IPS-20b (cell line): ENCODE results near the gene NR3C1.

Experiments
- H3K27ac ChIP-seq: one replicate; pipeline ENCODE4 v1.5.1; 2013; ENCODE audit warnings: low read length
- H3K27me3 ChIP-seq: 2 replicates; pipeline ENCODE4 v1.6.1; 2013; ENCODE audit warnings: mild to moderate bottlenecking, low read length, inconsistent platforms; ENCODE audit not compliant: insufficient read depth
- H3K36me3 ChIP-seq: 2 replicates; pipeline ENCODE4 v1.6.1; 2013; ENCODE audit warnings: low read depth, mild to moderate bottlenecking, inconsistent platforms, low read length, moderate library complexity; ENCODE audit not compliant: insufficient read depth
- H3K4me1 ChIP-seq: 2 replicates; pipeline ENCODE4 v1.6.1; 2013; ENCODE audit warnings: mild to moderate bottlenecking, control low read depth, inconsistent platforms, low read length, moderate library complexity; ENCODE audit not compliant: insufficient read depth
- H3K4me3 ChIP-seq: 2 replicates; pipeline ENCODE4 v1.5.1; 2013; ENCODE audit warnings: mild to moderate bottlenecking, low read length, inconsistent platforms
- H3K9ac ChIP-seq: 2 replicates; pipeline ENCODE4 v1.6.1; 2013; ENCODE audit warnings: low read depth, mild to moderate bottlenecking, inconsistent platforms, low read length, moderate library complexity
- H3K9me3 ChIP-seq: 2 replicates; pipeline ENCODE4 v1.6.1; 2013; ENCODE audit warnings: mild to moderate bottlenecking, low read depth, low read length, inconsistent platforms; ENCODE audit not compliant: insufficient read depth

Gene NR3C1

DNA sequence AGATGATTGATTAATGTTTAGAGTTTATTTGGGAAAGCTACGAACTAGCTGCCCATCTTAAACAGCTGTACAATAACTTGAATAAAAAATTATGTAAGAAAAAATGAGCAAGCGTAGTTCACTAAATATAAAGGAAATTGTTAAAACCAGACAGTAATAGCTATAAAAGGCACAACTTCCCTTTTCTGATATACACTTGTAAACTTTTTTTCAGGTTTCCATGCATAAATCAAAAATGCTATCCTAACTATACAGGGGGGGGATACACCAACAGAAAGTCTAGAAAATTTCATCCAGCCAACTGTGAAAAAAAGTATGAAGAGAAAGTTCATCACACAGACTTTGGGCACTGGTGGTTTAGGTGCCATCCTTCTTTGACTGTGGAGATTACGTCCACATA, 122.3 kb downstream of the NR3C1 start:
- Histone ChIP-seq H3K9ac (no peak overlapping the region), H3K27ac (no peak overlapping the region), H3K36me3 (no peaks in the 10 kb centered on the region), H3K4me3 (no peak overlapping the region), H3K9me3 (no peaks in the 10 kb centered on the region), H3K27me3 (no peaks in the 10 kb centered on the region), H3K4me1 (peaks cover 13% of the 10 kb centered on the region)

DNA sequence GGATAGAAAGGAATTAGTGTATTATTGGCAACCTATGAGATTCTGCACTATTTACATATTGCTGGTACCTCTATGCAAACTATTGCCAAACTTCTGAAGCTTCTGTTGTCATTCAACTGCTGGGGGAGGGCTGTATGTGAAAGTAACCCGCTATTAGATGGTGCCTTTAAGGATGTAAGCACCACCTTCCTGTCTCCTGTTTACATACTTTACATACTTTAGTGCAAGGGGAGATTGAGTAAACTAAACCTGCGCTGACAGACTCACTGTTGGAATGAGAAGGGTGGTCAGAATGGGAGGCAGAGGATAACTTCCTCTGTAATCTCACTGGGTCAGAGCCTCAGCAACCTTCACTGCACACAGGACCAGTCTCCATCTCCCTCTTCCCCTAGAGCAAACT, 123.8 kb downstream of the NR3C1 start:
- no peaks in the 10 kb centered on the region for H3K27me3 ChIP-seq
- no peak overlapping the region for H3K9ac ChIP-seq
- H3K36me3 ChIP-seq, result no peaks in the 10 kb centered on the region
- no peak overlapping the region for H3K27ac ChIP-seq
- no peak overlapping the region for H3K4me3 ChIP-seq
- H3K9me3 ChIP-seq, result no peaks in the 10 kb centered on the region
- peaks cover 13% of the 10 kb centered on the region for H3K4me1 ChIP-seq

DNA sequence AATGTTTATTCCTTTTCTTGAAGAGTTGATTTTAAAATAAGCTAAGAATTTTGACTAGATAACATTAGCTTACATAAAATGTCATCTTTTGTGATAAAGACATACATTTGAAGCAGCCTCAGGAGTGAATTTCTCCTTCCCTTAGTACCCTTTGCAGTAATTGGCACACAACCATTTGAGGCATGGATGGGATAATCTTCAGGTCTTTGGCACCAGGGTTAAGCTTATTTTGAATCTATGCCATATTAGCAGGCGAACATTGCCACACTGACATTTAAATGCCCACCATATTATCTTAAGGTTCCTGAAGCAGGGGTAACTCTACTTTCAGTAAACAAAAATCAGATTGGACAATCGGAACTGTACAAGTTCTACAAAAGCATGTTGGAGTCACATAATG, 126.0 kb downstream of the NR3C1 start:
- H3K27ac ChIP-seq, result no peak overlapping the region
- H3K36me3 ChIP-seq, result no peaks in the 10 kb centered on the region
- peaks cover 13% of the 10 kb centered on the region for H3K4me1 ChIP-seq
- H3K9me3 ChIP-seq, result no peaks in the 10 kb centered on the region
- no peaks in the 10 kb centered on the region for H3K27me3 ChIP-seq
- H3K9ac ChIP-seq, result no peak overlapping the region
- H3K4me3 ChIP-seq, result no peak overlapping the region

DNA sequence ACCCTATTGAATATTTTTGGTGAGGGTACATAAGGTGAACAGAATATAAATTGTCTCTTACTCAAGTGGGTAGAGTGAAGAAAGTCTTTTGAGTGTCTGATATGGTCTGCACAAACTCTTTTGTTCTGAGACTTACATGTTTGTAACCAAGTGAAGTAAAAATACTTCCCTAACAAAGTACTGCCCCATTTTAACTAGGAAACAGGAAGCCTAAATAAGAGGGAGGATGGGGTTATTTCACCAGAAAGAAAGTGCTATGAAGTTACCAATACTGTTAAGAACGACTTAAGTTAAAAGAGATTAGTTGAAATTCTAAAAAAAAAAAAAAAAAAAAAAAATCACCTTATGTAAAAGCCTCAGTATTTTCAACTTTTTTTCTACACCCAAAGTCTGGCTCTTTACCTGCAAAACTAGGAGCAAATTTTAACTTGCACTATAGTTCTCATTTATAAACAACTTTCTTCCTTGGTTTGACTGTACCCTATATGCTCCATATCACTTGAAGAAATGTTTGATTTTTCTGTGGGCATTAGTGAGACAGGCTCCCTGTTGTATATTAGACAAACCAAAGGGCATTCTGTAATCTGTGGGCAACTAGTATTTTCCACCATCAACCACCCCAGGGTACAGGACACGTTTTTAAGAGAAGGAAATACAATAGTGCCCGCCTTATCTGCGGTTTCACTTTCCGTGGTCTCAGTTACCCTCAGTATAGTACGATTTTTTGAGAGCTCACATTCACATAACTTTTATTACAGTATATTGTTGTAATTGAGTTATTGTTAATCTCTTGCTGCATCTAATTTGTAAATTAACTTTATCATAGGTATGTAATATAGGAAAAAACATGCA, 127.7 kb downstream of the NR3C1 start:
- H3K27me3 ChIP-seq, result no peaks in the 10 kb centered on the region
- no peak overlapping the region for H3K27ac ChIP-seq
- H3K36me3 ChIP-seq, result no peaks in the 10 kb centered on the region
- peaks cover 13% of the 10 kb centered on the region for H3K4me1 ChIP-seq
- no peaks in the 10 kb centered on the region for H3K9me3 ChIP-seq
- H3K4me3 ChIP-seq, result no peak overlapping the region
- H3K9ac ChIP-seq, result no peak overlapping the region

DNA sequence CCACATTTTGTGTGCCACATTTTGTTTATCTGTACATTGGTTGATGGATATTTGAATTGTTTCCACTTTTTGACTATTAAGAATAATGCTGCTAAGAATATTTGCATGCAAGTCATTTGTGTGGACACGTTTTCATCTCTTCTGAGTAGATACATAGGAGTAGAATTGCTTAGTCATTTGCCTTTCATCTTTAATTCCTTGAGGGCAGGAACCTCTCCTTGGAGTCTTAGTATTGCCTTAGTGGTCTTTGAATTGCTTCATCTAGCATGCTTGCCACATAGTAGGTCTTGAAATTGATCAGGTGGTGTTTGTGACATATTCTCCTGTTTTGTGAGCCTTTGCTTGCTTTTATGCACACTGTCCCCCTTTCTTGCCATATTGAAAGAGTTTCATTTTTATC, 128.5 kb downstream of the NR3C1 start:
- no peak overlapping the region for H3K9ac ChIP-seq
- no peaks in the 10 kb centered on the region for H3K9me3 ChIP-seq
- no peaks in the 10 kb centered on the region for H3K36me3 ChIP-seq
- no peak overlapping the region for H3K4me3 ChIP-seq
- H3K27me3 ChIP-seq, result no peaks in the 10 kb centered on the region
- H3K4me1 ChIP-seq, result peaks cover 11% of the 10 kb centered on the region
- no peak overlapping the region for H3K27ac ChIP-seq

DNA sequence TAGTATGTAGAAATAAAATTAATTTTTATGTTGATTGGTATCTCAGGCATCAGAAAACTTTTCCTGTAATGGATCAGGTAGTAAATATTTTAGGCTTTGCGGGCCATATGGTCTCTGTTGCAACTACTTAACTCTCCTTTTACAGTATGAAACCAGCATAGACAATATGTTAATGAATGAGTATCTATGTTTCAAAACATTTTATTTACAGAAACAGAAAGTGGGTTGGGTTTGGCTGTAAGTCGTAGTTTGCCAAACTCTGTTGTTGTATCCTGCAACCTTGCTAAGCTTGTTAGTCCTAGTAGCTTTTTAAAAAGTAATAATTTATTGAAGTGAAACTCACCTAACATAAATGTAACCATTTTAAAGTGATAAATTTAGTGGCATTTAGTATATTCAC, 132.1 kb downstream of the NR3C1 start:
- H3K9me3 ChIP-seq, result peaks cover 7% of the 10 kb centered on the region; the same call in 1 of the 2 replicates

DNA sequence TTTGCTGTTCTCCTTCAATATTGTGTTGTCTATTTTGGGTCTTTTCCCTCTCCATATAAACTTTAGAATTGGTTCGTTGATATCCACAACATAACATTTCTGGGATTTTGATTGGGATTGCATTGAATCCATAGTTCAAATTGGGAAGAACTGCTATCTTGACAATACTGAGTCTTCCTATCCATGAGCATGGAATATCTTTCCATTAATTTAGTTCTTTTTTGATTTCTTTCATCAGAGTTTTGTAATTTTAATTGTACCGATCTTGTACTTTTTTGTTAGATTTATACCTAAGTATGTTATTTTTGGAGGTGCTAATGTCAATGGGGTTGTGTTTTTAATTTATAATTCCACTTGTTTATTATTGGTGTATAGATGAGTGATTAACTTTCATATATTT, 135.1 kb downstream of the NR3C1 start:
- Histone ChIP-seq H3K27me3 (no peaks in the 10 kb centered on the region), H3K9ac (no peak overlapping the region)

More for the DNA sequence above, 132.1 kb downstream of the NR3C1 start:
- H3K4me1 ChIP-seq, result no peaks in the 10 kb centered on the region
- H3K4me3 ChIP-seq, result no peak overlapping the region
- H3K36me3 ChIP-seq, result no peaks in the 10 kb centered on the region
- no peak overlapping the region for H3K27ac ChIP-seq
- no peak overlapping the region for H3K9ac ChIP-seq
- H3K27me3 ChIP-seq, result no peaks in the 10 kb centered on the region

DNA sequence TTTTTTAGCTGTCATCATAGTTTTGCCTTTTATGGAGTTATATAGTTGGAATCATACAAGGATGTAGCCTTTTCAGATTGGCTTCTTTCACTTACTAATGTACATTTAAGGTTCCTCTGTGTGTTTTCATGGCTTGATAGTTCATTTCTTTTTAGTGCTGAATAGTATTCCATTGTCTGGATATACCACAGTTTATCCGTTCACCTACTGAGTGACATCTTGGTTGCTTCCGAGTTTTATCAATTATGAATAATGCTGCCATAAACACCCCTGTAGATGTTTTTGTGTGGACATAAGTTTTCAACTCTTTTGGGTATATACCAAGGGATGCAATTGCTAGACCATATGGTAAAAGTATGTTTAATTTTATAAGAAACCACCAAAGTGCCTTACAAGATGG, 136.3 kb downstream of the NR3C1 start:
- Histone ChIP-seq H3K27me3 (no peaks in the 10 kb centered on the region), H3K36me3 (no peaks in the 10 kb centered on the region), H3K27ac (no peak overlapping the region), H3K9ac (no peak overlapping the region), H3K4me3 (no peak overlapping the region), H3K4me1 (no peaks in the 10 kb centered on the region), H3K9me3 (peaks cover 7% of the 10 kb centered on the region; the same call in 1 of the 2 replicates)

More for the DNA sequence above, 135.1 kb downstream of the NR3C1 start:
- Histone ChIP-seq H3K36me3 (no peaks in the 10 kb centered on the region), H3K27ac (no peak overlapping the region), H3K4me1 (no peaks in the 10 kb centered on the region), H3K4me3 (no peak overlapping the region), H3K9me3 (peaks cover 7% of the 10 kb centered on the region; the same call in 1 of the 2 replicates)

DNA sequence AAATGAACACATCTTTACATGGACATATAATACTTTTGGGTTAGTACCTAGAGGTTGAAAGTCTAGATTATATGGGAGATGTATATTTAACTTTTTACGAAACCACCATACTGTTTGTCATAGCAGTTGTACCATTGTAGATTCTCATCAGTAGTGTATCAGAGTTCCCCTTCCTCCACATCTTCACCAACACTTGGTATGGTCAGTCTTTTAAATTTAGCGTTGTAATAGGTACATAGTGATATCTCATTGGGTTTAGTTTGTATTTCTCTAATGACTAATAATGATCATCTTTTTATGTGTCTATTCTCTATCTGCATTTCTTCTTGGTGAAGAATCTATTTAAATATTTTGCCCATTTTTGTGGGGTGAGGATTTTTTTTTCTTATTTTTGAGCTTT, 137.5 kb downstream of the NR3C1 start:
- Histone ChIP-seq H3K9ac (no peak overlapping the region), H3K4me1 (no peaks in the 10 kb centered on the region), H3K27ac (no peak overlapping the region), H3K36me3 (no peaks in the 10 kb centered on the region), H3K27me3 (no peaks in the 10 kb centered on the region), H3K4me3 (no peak overlapping the region), H3K9me3 (peaks cover 7% of the 10 kb centered on the region; the same call in 1 of the 2 replicates)

DNA sequence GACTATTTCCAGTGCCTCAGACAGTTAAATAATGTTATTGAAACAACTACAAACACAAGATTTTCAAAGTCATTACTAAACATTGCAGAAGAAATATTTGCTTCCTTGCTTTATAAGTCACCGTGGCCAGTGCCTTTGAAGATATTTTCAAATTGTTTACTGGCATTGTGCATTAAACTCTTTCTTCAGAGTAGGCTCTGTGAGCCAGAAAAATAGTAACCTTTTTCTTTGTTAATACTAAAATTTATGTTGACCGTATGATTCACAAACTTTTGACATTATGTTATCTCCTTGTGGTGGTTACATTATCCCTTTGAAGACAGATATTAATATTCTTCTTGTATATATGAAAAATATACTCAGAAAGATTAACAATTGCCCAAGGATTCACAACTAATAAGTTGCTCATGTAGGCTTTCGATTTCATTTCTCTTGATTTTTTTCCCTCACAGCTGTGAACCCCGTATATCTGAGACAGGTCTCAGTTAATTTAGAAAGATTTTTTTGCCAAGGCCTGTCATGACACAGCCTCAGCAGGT, 140.1 kb downstream of the NR3C1 start:
- no peaks in the 10 kb centered on the region for H3K4me1 ChIP-seq
- H3K9ac ChIP-seq, result no peak overlapping the region
- no peak overlapping the region for H3K4me3 ChIP-seq
- H3K36me3 ChIP-seq, result no peaks in the 10 kb centered on the region
- no peak overlapping the region for H3K27ac ChIP-seq
- no peaks in the 10 kb centered on the region for H3K27me3 ChIP-seq
- H3K9me3 ChIP-seq, result peaks cover 7% of the 10 kb centered on the region; the same call in 1 of the 2 replicates

DNA sequence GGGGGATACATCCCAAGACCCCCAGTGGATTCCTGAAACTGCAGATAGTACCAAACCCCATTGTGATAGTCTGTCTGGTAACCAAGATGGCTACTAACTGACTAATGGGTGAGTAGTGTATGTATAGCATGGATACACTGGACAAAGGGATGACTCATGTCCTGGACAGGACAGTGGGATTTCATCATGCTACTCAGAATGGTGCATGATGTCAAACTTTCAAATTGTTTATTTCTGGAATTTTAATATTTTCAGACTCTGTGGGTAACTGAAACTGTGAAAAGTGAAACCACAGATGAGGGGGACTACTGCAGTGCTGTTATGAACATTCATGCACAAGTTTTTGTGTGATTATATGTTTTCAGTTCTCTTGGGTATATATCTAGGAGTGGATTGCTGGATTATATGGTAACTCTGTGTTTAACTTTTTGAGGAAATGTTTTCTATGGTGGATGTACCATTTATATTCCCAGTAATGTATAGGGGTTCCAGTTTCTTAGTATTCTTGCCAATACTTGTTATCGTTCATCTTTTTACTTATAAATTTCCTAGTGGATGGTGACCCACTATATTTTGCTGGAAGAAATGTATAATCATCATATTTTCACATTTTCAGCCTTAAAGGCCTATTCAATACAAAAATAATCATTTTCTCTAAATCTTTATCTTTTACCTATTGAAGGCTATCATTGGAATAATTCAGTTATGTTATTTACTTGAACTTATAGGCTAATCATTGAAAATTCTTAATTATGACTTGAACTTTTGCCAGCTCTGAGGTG, 140.9 kb downstream of the NR3C1 start:
- H3K36me3 ChIP-seq, result no peaks in the 10 kb centered on the region
- peaks cover 6% of the 10 kb centered on the region; the same call in 1 of the 2 replicates for H3K9me3 ChIP-seq
- no peaks in the 10 kb centered on the region for H3K27me3 ChIP-seq
- no peak overlapping the region for H3K4me3 ChIP-seq
- no peak overlapping the region for H3K9ac ChIP-seq
- no peak overlapping the region for H3K27ac ChIP-seq
- no peaks in the 10 kb centered on the region for H3K4me1 ChIP-seq
